Spleen (tissue), 11 donors: Measurements from ENCODE around the gene PPME1. TPM values are rescaled to one million over a fixed set of nuclear protein-coding genes. Genes with fewer than 3 reads are reported as not detected.

Source experiments
- DNase-seq: peaks from one replicate; pipeline ENCODE4 v3.0.0-alpha.2; 2020
- H3K27ac ChIP-seq, 8 donors: fragments of 200-600 bp; sonication (generic) in 7 of 8; 1 replicate in 4 of 8; 2 replicates in 4 of 8; pipeline versions ENCODE4 v1.5.0 to v1.8.0; 2016 to 2021; ENCODE audit warnings: inconsistent platforms in 4 of 8, mild to moderate bottlenecking in 4 of 8, moderate library complexity in 1 of 8
- H3K27me3 ChIP-seq, 7 donors: fragments of 200-600 bp; sonication (generic) in 6 of 7; replicated peaks in 1 of 7; 1 replicate in 4 of 7; 2 replicates in 3 of 7; pipeline versions ENCODE4 v1.5.0 to v1.8.0; 2016 to 2021; ENCODE audit warnings: inconsistent platforms in 3 of 7, mild to moderate bottlenecking in 1 of 7
- H3K36me3 ChIP-seq, 6 donors: fragments of 200-600 bp; sonication (generic) in 5 of 6; 1 replicate in 4 of 6; 2 replicates in 2 of 6; pipeline versions ENCODE4 v1.5.0 to v1.8.0; 2016 to 2021; ENCODE audit warnings: inconsistent platforms in 2 of 6
- H3K4me1 ChIP-seq, 6 donors: fragments of 200-600 bp; sonication (generic) in 5 of 6; 1 replicate in 3 of 6; 2 replicates in 3 of 6; pipeline versions ENCODE4 v1.5.0 to v1.8.0; 2016 to 2021; ENCODE audit warnings: inconsistent platforms in 3 of 6
- H3K4me3 ChIP-seq, 8 donors: fragments of 200-600 bp; sonication (generic) in 7 of 8; 1 replicate in 4 of 8; 2 replicates in 4 of 8; pipeline versions ENCODE4 v1.5.0 to v1.8.0; 2016 to 2021; ENCODE audit warnings: inconsistent platforms in 4 of 8, mild to moderate bottlenecking in 4 of 8, moderate library complexity in 2 of 8
- H3K9me3 ChIP-seq, 8 donors: fragments of 200-600 bp; sonication (generic) in 7 of 8; 1 replicate in 4 of 8; 2 replicates in 4 of 8; pipeline versions ENCODE4 v1.5.0 to v1.8.0; 2016 to 2021; ENCODE audit warnings: inconsistent platforms in 4 of 8
- POLR2A ChIP-seq, 3 donors: fragments of 450-650 bp; IDR thresholded peaks; one replicate each; pipeline ENCODE4 v1.5.1; 2017; ENCODE audit warnings: antibody characterized with exemption in 3 of 3, mild to moderate bottlenecking in 1 of 3
- POLR2AphosphoS5 ChIP-seq, 3 donors: sonication (generic); formaldehyde crosslinking; IDR thresholded peaks; one replicate each; pipeline ENCODE4 v1.5.1; 2017; ENCODE audit warnings: antibody characterized with exemption in 3 of 3
- WGBS, 5 donors: extraction: QIAGEN DNeasy Blood & Tissue Kit in 3 of 5; methylation state at CpG; one replicate each; pipeline versions ENCODE4 v1.1.5 to v1.1.7; 2013 to 2018; 5-methylcytosine and 5-hydroxymethylcytosine counted together
- intact Hi-C: fragments of 100-400 bp; cut with DNase I; formaldehyde crosslinking; loops from one replicate; pipeline ENCODE4 v1.15.0; 2023; ENCODE audit warnings: low total_unique reads
- polyA plus RNA-seq, 3 donors: library from polyadenylated mRNA; stranded (reverse); fragments of 200-250 nt; gene quantifications; one replicate each; pipeline ENCODE4 v1.2.1, GENCODE V29; 2013
- total RNA-seq, 7 donors: library from RNA; depleted of rRNA in 3 of 7; stranded (reverse); fragments of >200 nt in 3 of 7; fragmentation: NEBNext Ultra II Directional in 4 of 7; extraction: Animal tissue kit (Norgen Biotek cat#: 25700) in 4 of 7; gene quantifications; one replicate each; pipeline versions ENCODE4 v1.1.0 to v1.2.1, GENCODE V29; 2016 to 2021
- TF ChIP-seq, protein P1 (sequence below), 11 experiments: fragments of 200-600 bp in 7 of 11; fragments of 450-650 bp in 4 of 11; sonication (generic) in 4 of 11; IDR thresholded peaks in 8 of 11; conservative IDR thresholded peaks in 3 of 11; 1 replicate in 7 of 11; 2 replicates in 4 of 11; pipeline versions ENCODE4 v1.4.0 to v1.8.0; 2016 to 2021; ENCODE audit warnings: antibody characterized with exemption in 11 of 11, inconsistent platforms in 4 of 11, mild to moderate bottlenecking in 1 of 11
- donor health status: healthy with polysubstance abuse.
- donor health status: DM: no; HTN: no; CAD: no; lungs with moderate emphysema.
- donor health status: DM: no; HTN: no; CAD: no.
- donor health status: Bipolar disorder and iron deficiency.
- donor health status: healthy.
- donor health status: DM: no; HTN: no; CAD: no.
- donor health status: DM: yes; HTN: yes; CAD: no.

PPME1 gene
- total and polyA plus RNA-seq, 10 donors, result 5.9 to 32.0 (median 18.5) TPM

DNA sequence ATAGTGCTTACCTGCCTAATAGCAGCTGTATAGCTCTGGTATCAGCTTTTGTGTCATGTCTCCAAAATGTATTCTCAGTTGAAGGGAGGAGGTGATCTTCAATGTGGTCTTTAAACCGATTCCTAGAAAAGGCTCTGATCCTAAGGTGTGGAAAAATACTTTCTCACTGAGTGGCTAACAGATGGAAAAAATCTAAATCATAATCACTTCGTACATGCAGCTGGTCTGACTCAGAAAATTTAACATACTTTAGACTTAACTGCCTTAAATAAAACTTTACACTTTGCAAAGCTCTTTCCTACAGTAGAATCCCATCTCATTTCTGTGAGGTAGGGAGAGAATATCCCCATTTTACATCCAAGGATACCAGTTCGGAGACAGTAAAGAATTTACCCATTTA is 38.3 kb upstream of the PPME1 start:
- Histone ChIP-seq H3K27ac (no peak overlapping the region), H3K27me3 (no peaks in the 10 kb centered on the region), H3K4me3 (no peak overlapping the region), H3K9me3 (no peaks in the 10 kb centered on the region), H3K4me1 (no peaks in the 10 kb centered on the region), H3K36me3 (peaks cover 0 to 97% (median 41%) of the 10 kb centered on the region in 6 donors)
- no peak for DNase-seq
- no peak for TF ChIP-seq POLR2A (IDR thresholded peaks at IDR 0.05)
- no peak for TF ChIP-seq POLR2AphosphoS5 (IDR thresholded peaks at IDR 0.05)
- TF ChIP-seq, protein P1, sequence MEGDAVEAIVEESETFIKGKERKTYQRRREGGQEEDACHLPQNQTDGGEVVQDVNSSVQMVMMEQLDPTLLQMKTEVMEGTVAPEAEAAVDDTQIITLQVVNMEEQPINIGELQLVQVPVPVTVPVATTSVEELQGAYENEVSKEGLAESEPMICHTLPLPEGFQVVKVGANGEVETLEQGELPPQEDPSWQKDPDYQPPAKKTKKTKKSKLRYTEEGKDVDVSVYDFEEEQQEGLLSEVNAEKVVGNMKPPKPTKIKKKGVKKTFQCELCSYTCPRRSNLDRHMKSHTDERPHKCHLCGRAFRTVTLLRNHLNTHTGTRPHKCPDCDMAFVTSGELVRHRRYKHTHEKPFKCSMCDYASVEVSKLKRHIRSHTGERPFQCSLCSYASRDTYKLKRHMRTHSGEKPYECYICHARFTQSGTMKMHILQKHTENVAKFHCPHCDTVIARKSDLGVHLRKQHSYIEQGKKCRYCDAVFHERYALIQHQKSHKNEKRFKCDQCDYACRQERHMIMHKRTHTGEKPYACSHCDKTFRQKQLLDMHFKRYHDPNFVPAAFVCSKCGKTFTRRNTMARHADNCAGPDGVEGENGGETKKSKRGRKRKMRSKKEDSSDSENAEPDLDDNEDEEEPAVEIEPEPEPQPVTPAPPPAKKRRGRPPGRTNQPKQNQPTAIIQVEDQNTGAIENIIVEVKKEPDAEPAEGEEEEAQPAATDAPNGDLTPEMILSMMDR (IDR thresholded peaks at IDR 0.05 in 8 of 11, conservative IDR thresholded peaks at IDR 0.05 in 3 of 11), result no peak
- intact Hi-C loops, result no loop called here
- WGBS, 5 donors, result 91 to 97% (median 93%) methylated on average over 3 of the region's 3 CpGs

DNA sequence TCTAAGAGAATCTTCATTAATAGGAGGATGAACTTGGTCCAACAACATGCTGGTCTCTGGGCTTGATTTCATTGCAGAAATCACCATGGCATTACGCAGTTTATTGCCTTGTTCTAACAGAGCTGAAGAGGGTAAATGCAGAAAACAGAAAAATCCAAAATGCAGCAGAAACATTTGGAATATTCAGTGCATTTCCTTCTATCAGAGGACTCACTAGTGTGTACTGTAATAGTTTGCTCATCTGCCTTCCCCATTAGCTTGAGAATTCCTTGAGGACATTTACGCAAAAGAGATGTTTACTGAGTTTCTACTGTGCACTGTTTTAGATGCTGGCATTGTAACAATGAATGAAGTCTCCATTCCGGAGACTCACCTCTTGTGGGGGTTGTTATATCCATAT is 37.7 kb upstream of the PPME1 start:
- WGBS, 5 donors, result 95 to 98% (median 98%) methylated on average over 3 of the region's 3 CpGs
- Histone ChIP-seq H3K27me3 (no peaks in the 10 kb centered on the region), H3K9me3 (no peaks in the 10 kb centered on the region), H3K27ac (no peak overlapping the region), H3K4me3 (no peak overlapping the region), H3K36me3 (peaks cover 0 to 98% (median 44%) of the 10 kb centered on the region in 6 donors), H3K4me1 (no peaks in the 10 kb centered on the region)
- no peak for DNase-seq
- intact Hi-C loops, result no loop called here
- no peak for TF ChIP-seq POLR2A (IDR thresholded peaks at IDR 0.05)
- no peak for TF ChIP-seq POLR2AphosphoS5 (IDR thresholded peaks at IDR 0.05)
- TF ChIP-seq, protein P1 (IDR thresholded peaks at IDR 0.05 in 8 of 11, conservative IDR thresholded peaks at IDR 0.05 in 3 of 11), result no peak

DNA sequence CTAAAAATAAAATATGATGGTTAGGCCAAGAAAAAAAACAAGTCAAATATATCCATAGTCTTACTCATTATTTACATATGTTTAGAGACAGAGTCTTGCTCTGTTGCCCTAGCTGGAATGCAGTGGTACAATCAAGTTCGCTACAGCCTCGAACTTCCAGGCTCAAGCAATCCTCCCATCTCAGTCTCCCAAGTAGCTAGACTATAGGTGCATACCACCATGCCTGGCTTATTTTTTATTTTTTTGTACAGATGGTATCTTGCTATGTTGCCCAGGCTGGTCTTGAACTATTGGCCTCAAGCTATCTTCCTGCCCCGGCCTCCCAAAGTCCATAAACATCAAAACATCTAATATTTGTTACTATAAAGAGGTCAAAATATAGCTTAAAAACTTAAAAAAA is 36.4 kb upstream of the PPME1 start:
- no peak for DNase-seq
- Histone ChIP-seq H3K4me1 (no peaks in the 10 kb centered on the region), H3K27me3 (no peaks in the 10 kb centered on the region), H3K36me3 (peaks cover 0 to 100% (median 51%) of the 10 kb centered on the region in 6 donors), H3K4me3 (no peak overlapping the region), H3K27ac (no peak overlapping the region), H3K9me3 (no peaks in the 10 kb centered on the region)
- TF ChIP-seq, protein P1 (IDR thresholded peaks at IDR 0.05 in 8 of 11, conservative IDR thresholded peaks at IDR 0.05 in 3 of 11), result no peak
- no peak for TF ChIP-seq POLR2AphosphoS5 (IDR thresholded peaks at IDR 0.05)
- TF ChIP-seq POLR2A (IDR thresholded peaks at IDR 0.05), result no peak
- 96 to 99% (median 98%) methylated on average over 3 of the region's 3 CpGs for WGBS, 5 donors
- intact Hi-C loops, result no loop called here

- H3K36me3 ChIP-seq, result peaks cover 0 to 95% (median 51%) of the 10 kb centered on the region in 6 donors
- TF ChIP-seq POLR2AphosphoS5 (IDR thresholded peaks at IDR 0.05) (no peak), POLR2A (IDR thresholded peaks at IDR 0.05) (no peak)
- TF ChIP-seq, protein P1 (IDR thresholded peaks at IDR 0.05 in 8 of 11, conservative IDR thresholded peaks at IDR 0.05 in 3 of 11), result no peak
- 93 to 95% (median 94%) methylated on average over 3 of the region's 3 CpGs for WGBS, 5 donors
Measured at GRCh38 chr11:74135127-74135840, 35.8 kb upstream of the PPME1 start.

More at GRCh38 chr11:74135127-74135840, 35.8 kb upstream of the PPME1 start:
- Histone ChIP-seq H3K27me3 (no peaks in the 10 kb centered on the region), H3K4me3 (no peak overlapping the region), H3K9me3 (no peaks in the 10 kb centered on the region), H3K4me1 (no peaks in the 10 kb centered on the region), H3K27ac (no peak overlapping the region)
- no peak for DNase-seq
- intact Hi-C loops, result no loop called here
